Esophagus muscularis mucosa (tissue), 4 donors: ENCODE measurements around the gene TANGO2. TPM values are rescaled to one million over a fixed set of nuclear protein-coding genes. Genes with fewer than 3 reads are reported as not detected.

Experiments
- DNase-seq: peaks from one replicate; pipeline ENCODE4 v3.0.0-alpha.2; 2017; ENCODE audit errors: extremely low spot score
- H3K27ac ChIP-seq, 4 donors: fragments of 200-600 bp; sonication (generic); replicated peaks in 1 of 4; 1 replicate in 3 of 4; 2 replicates in 1 of 4; pipeline ENCODE4 v1.5.1; 2016 to 2019; ENCODE audit warnings: mild to moderate bottlenecking in 1 of 4
- H3K27me3 ChIP-seq, 4 donors: fragments of 200-600 bp; sonication (generic); one replicate each; pipeline versions ENCODE4 v1.5.1 to v1.6.0; 2016 to 2019
- H3K36me3 ChIP-seq, 4 donors: fragments of 200-600 bp; sonication (generic); one replicate each; pipeline ENCODE4 v1.5.1; 2016 to 2019
- H3K4me1 ChIP-seq, 4 donors: fragments of 200-600 bp; sonication (generic); one replicate each; pipeline ENCODE4 v1.5.1; 2016 to 2019
- H3K4me3 ChIP-seq, 4 donors: fragments of 200-600 bp; sonication (generic); 1 replicate in 2 of 4; 2 replicates in 2 of 4; pipeline ENCODE4 v1.5.1; 2016 to 2019; ENCODE audit warnings: mild to moderate bottlenecking in 4 of 4, moderate library complexity in 1 of 4
- H3K9me3 ChIP-seq, 4 donors: fragments of 200-600 bp; sonication (generic); 1 replicate in 3 of 4; 2 replicates in 1 of 4; pipeline ENCODE4 v1.5.1; 2016 to 2019
- CTCF ChIP-seq, 3 experiments: fragments of 200-600 bp in 2 of 3; fragments of 450-650 bp in 1 of 3; sonication (generic) in 2 of 3; IDR thresholded peaks; one replicate each; pipeline ENCODE4 v1.5.1; 2017 to 2019; ENCODE audit warnings: antibody characterized with exemption in 3 of 3, mild to moderate bottlenecking in 2 of 3, moderate library complexity in 1 of 3
- EP300 ChIP-seq: sonication (generic); formaldehyde crosslinking; IDR thresholded peaks from one replicate; pipeline ENCODE4 v1.6.1; 2017; ENCODE audit warnings: antibody characterized with exemption
- POLR2A ChIP-seq: fragments of 450-650 bp; IDR thresholded peaks from one replicate; pipeline ENCODE4 v1.6.1; 2017; ENCODE audit warnings: antibody characterized with exemption, moderate library complexity, mild to moderate bottlenecking, low read depth
- POLR2AphosphoS5 ChIP-seq, 2 donors: sonication (generic); formaldehyde crosslinking; IDR thresholded peaks; one replicate each; pipeline ENCODE4 v1.6.1; 2017; ENCODE audit warnings: antibody characterized with exemption in 2 of 2
- WGBS: methylation state at CpG from one replicate; pipeline ENCODE4 v1.1.5; 2018; 5-methylcytosine and 5-hydroxymethylcytosine counted together
- intact Hi-C: fragments of 100-400 bp; cut with DNase I; formaldehyde crosslinking; loops from one replicate; pipeline ENCODE4 v1.15.1; 2023
- total RNA-seq, 4 donors: library from RNA; depleted of rRNA; stranded (reverse); fragments of >200 nt; gene quantifications; one replicate each; pipeline versions ENCODE4 v1.1.0 to v1.2.1, GENCODE V29; 2016

Gene TANGO2
- total RNA-seq, 4 donors from 2014 or later: 37.1 to 44.4 (median 42.3) TPM

- WGBS: 81% methylated on average over 9 of the region's 26 CpGs
- no peaks in the 10 kb centered on the region for H3K27me3 ChIP-seq
- H3K4me3 ChIP-seq: no peak overlapping the region
- H3K36me3 ChIP-seq: peaks cover 36 to 81% (median 80%) of the 10 kb centered on the region in 4 donors
- H3K4me1 ChIP-seq: peaks cover 17 to 28% (median 18%) of the 10 kb centered on the region in 4 donors
- TF ChIP-seq EP300: no peak
- no peak for TF ChIP-seq CTCF (IDR thresholded peaks at IDR 0.05)
- no peak for TF ChIP-seq POLR2A
- no peak for TF ChIP-seq POLR2AphosphoS5 (IDR thresholded peaks at IDR 0.05)
- intact Hi-C loops: no loop called here
- H3K9me3 ChIP-seq: no peaks in the 10 kb centered on the region
- DNase-seq: no peak
- H3K27ac ChIP-seq: peak overlapping the region in 1 of 4 donors; percentile 8
These were observed 92.0 kb downstream of the TANGO2 start for GRCh38 chr22:20112623-20113511.

- DNase-seq: no peak
- Histone ChIP-seq H3K27me3 (no peaks in the 10 kb centered on the region), H3K27ac (peak overlapping the region in 1 of 4 donors; percentile 8), H3K9me3 (no peaks in the 10 kb centered on the region), H3K36me3 (peaks cover 29 to 73% (median 72%) of the 10 kb centered on the region in 4 donors), H3K4me1 (peaks cover 25 to 36% (median 27%) of the 10 kb centered on the region in 4 donors), H3K4me3 (no peak overlapping the region)
- WGBS: 88% methylated on average over 12 of the region's 19 CpGs
- TF ChIP-seq POLR2AphosphoS5 (IDR thresholded peaks at IDR 0.05) (no peak), POLR2A (no peak), EP300 (no peak), CTCF (IDR thresholded peaks at IDR 0.05) (no peak)
- intact Hi-C loops: no loop called here
These were observed 92.8 kb downstream of the TANGO2 start for GRCh38 chr22:20113551-20114310.

- peaks cover 30 to 47% (median 37%) of the 10 kb centered on the region in 4 donors for H3K4me1 ChIP-seq
- H3K4me3 ChIP-seq: no peak overlapping the region
- peaks cover 28 to 73% (median 70%) of the 10 kb centered on the region in 4 donors for H3K36me3 ChIP-seq
- no peaks in the 10 kb centered on the region for H3K27me3 ChIP-seq
- no peak overlapping the region for H3K27ac ChIP-seq
- no peak for DNase-seq
- WGBS: 82% methylated on average over 27 of the region's 36 CpGs
- H3K9me3 ChIP-seq: no peaks in the 10 kb centered on the region
- no peak for TF ChIP-seq POLR2A
- no peak for TF ChIP-seq EP300
- no peak for TF ChIP-seq CTCF (IDR thresholded peaks at IDR 0.05)
- TF ChIP-seq POLR2AphosphoS5 (IDR thresholded peaks at IDR 0.05): no peak
- intact Hi-C loops: no loop called here
These were observed 93.9 kb downstream of the TANGO2 start for GRCh38 chr22:20114506-20115475.

- Histone ChIP-seq H3K27ac (peak within 1 kb of the TSS; percentile 85 to 91 (median 88)), H3K36me3 (peaks cover 30 to 73% (median 70%) of the 10 kb centered on the region in 4 donors), H3K4me1 (peaks cover 35 to 57% (median 47%) of the 10 kb centered on the region in 4 donors), H3K4me3 (peak within 1 kb of the TSS; percentile 80 to 91 (median 86)), H3K27me3 (no peaks in the 10 kb centered on the region), H3K9me3 (no peaks in the 10 kb centered on the region)
- no peak for DNase-seq
- TF ChIP-seq POLR2AphosphoS5 (IDR thresholded peaks at IDR 0.05) (no peak), CTCF (IDR thresholded peaks at IDR 0.05) (no peak), EP300 (no peak), POLR2A (no peak)
- WGBS: 70% methylated on average over 26 of the region's 30 CpGs
- intact Hi-C loops: no loop called here
These were observed 94.9 kb downstream of the TANGO2 start, which contains the start of gene RANBP1 for GRCh38 chr22:20115691-20116375. Gene RANBP1, plus strand, starts transcription at chr22:20116104. Its CDS starts 81 bp downstream, at chr22:20116185.
